ENCODE data around the gene ZNF396. TPM values are rescaled to one million over a fixed set of nuclear protein-coding genes. Genes with fewer than 3 reads are reported as not detected.

ZNF396 gene
- total RNA-seq, 1 experiment from 2014 or later = 1.0 TPM

DNA sequence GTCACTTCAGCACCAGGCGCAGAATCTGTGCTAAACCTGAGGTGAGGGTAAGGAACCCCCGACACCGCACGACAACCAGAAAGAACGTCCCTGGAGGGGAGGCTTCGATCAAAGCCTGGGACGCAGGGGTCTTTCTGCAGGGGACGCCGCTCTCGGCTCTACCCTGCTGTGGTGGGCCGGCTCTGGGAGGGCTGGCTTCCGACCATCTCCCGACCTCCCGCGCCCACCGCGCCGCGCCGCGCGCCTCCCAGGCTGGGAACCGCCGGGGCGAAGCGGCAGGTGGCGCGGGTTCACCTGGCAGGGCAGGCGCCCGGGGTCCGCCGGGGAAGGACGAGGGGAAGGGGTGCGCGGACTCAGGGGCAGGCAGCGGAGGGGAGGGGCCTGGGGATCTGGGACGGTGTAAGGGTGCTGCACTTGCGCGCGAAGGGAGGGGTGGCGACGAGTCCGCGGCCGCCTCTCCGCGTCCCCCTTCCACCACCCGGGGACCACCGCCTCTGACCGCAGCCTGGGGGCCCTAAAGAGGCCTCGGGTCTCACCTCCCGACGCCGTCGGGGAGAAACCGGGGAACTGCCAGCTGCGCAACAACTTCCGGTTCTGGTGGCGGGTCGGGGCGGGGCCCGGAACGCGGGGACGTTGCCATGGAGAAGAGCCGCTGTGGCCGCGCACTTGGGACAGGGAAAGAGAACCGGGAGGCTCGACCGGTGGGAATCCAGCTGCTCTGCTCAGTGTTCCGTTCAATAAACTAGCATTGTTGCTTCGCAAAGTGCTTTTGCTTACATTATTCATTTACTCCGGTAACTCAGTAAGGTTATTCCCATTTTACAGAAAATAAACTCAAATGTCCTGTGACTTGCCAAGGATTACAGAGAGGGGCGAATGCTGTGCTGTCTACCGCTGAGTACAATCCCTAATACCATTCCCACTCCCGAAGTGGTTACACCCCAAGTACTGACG lies at the start of gene ZNF396 (continued):
- no peak; the same call in 1 of the 2 replicates for TF ChIP-seq FOXP1 (CRISPR knock-in tag; IDR thresholded peaks at IDR 0.05; ENCODE audit: borderline replicate concordance)
- TF ChIP-seq, protein P1, sequence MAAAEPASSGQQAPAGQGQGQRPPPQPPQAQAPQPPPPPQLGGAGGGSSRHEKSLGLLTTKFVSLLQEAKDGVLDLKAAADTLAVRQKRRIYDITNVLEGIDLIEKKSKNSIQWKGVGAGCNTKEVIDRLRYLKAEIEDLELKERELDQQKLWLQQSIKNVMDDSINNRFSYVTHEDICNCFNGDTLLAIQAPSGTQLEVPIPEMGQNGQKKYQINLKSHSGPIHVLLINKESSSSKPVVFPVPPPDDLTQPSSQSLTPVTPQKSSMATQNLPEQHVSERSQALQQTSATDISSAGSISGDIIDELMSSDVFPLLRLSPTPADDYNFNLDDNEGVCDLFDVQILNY (CRISPR knock-in tag; IDR thresholded peaks at IDR 0.05) = peak; percentile 55; the same call in 1 of the 2 replicates
- TF ChIP-seq MYBL2 (CRISPR knock-in tag; IDR thresholded peaks at IDR 0.05) = peak; percentile 20; the same call in 1 of the 2 replicates
- TF ChIP-seq ZNF416 (CRISPR knock-in tag; IDR thresholded peaks at IDR 0.05) = no peak
- no peak for TF ChIP-seq FOXK1 (CRISPR knock-in tag; IDR thresholded peaks at IDR 0.05)
- TF ChIP-seq, protein P2, sequence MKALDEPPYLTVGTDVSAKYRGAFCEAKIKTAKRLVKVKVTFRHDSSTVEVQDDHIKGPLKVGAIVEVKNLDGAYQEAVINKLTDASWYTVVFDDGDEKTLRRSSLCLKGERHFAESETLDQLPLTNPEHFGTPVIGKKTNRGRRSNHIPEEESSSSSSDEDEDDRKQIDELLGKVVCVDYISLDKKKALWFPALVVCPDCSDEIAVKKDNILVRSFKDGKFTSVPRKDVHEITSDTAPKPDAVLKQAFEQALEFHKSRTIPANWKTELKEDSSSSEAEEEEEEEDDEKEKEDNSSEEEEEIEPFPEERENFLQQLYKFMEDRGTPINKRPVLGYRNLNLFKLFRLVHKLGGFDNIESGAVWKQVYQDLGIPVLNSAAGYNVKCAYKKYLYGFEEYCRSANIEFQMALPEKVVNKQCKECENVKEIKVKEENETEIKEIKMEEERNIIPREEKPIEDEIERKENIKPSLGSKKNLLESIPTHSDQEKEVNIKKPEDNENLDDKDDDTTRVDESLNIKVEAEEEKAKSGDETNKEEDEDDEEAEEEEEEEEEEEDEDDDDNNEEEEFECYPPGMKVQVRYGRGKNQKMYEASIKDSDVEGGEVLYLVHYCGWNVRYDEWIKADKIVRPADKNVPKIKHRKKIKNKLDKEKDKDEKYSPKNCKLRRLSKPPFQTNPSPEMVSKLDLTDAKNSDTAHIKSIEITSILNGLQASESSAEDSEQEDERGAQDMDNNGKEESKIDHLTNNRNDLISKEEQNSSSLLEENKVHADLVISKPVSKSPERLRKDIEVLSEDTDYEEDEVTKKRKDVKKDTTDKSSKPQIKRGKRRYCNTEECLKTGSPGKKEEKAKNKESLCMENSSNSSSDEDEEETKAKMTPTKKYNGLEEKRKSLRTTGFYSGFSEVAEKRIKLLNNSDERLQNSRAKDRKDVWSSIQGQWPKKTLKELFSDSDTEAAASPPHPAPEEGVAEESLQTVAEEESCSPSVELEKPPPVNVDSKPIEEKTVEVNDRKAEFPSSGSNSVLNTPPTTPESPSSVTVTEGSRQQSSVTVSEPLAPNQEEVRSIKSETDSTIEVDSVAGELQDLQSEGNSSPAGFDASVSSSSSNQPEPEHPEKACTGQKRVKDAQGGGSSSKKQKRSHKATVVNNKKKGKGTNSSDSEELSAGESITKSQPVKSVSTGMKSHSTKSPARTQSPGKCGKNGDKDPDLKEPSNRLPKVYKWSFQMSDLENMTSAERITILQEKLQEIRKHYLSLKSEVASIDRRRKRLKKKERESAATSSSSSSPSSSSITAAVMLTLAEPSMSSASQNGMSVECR (CRISPR knock-in tag; IDR thresholded peaks at IDR 0.05; ENCODE audit: borderline replicate concordance) = peak; percentile 62; the same call in 1 of the 2 replicates
- no peak for TF ChIP-seq TCF7 (CRISPR knock-in tag; IDR thresholded peaks at IDR 0.05; ENCODE audit: low read depth)
- TF ChIP-seq SP1 (CRISPR knock-in tag; conservative IDR thresholded peaks at IDR 0.05) = no peak
- TF ChIP-seq GTF2I (CRISPR knock-in tag; conservative IDR thresholded peaks at IDR 0.05) = no peak
- TF ChIP-seq ZNF219 (CRISPR knock-in tag; IDR thresholded peaks at IDR 0.05; ENCODE audit: borderline replicate concordance) = peak; percentile 76; the same call in 1 of the 2 replicates
- no peak for TF ChIP-seq NFATC4 (CRISPR knock-in tag; IDR thresholded peaks at IDR 0.05)
- no peak for TF ChIP-seq TP53 (CRISPR knock-in tag; IDR thresholded peaks at IDR 0.05)
- no peak for TF ChIP-seq ELF4 (CRISPR knock-in tag; IDR thresholded peaks at IDR 0.05; ENCODE audit: low read depth)
- TF ChIP-seq, protein P3, sequence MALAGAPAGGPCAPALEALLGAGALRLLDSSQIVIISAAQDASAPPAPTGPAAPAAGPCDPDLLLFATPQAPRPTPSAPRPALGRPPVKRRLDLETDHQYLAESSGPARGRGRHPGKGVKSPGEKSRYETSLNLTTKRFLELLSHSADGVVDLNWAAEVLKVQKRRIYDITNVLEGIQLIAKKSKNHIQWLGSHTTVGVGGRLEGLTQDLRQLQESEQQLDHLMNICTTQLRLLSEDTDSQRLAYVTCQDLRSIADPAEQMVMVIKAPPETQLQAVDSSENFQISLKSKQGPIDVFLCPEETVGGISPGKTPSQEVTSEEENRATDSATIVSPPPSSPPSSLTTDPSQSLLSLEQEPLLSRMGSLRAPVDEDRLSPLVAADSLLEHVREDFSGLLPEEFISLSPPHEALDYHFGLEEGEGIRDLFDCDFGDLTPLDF (CRISPR knock-in tag; IDR thresholded peaks at IDR 0.05) = no peak
- TF ChIP-seq JAZF1 (CRISPR knock-in tag; IDR thresholded peaks at IDR 0.05) = no peak
- TF ChIP-seq SMAD4 (CRISPR knock-in tag; IDR thresholded peaks at IDR 0.05) = 0 out of 2 replicates have a peak, but pooled peaks have one; percentile 29
- TF ChIP-seq, protein P4, sequence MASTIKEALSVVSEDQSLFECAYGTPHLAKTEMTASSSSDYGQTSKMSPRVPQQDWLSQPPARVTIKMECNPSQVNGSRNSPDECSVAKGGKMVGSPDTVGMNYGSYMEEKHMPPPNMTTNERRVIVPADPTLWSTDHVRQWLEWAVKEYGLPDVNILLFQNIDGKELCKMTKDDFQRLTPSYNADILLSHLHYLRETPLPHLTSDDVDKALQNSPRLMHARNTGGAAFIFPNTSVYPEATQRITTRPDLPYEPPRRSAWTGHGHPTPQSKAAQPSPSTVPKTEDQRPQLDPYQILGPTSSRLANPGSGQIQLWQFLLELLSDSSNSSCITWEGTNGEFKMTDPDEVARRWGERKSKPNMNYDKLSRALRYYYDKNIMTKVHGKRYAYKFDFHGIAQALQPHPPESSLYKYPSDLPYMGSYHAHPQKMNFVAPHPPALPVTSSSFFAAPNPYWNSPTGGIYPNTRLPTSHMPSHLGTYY (CRISPR knock-in tag; IDR thresholded peaks at IDR 0.05) = no peak
- TF ChIP-seq, protein P5, sequence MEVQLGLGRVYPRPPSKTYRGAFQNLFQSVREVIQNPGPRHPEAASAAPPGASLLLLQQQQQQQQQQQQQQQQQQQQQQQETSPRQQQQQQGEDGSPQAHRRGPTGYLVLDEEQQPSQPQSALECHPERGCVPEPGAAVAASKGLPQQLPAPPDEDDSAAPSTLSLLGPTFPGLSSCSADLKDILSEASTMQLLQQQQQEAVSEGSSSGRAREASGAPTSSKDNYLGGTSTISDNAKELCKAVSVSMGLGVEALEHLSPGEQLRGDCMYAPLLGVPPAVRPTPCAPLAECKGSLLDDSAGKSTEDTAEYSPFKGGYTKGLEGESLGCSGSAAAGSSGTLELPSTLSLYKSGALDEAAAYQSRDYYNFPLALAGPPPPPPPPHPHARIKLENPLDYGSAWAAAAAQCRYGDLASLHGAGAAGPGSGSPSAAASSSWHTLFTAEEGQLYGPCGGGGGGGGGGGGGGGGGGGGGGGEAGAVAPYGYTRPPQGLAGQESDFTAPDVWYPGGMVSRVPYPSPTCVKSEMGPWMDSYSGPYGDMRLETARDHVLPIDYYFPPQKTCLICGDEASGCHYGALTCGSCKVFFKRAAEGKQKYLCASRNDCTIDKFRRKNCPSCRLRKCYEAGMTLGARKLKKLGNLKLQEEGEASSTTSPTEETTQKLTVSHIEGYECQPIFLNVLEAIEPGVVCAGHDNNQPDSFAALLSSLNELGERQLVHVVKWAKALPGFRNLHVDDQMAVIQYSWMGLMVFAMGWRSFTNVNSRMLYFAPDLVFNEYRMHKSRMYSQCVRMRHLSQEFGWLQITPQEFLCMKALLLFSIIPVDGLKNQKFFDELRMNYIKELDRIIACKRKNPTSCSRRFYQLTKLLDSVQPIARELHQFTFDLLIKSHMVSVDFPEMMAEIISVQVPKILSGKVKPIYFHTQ (CRISPR knock-in tag; IDR thresholded peaks at IDR 0.05) = no peak
- no peak for TF ChIP-seq CREM (CRISPR knock-in tag; IDR thresholded peaks at IDR 0.05)
- TF ChIP-seq, protein P6, sequence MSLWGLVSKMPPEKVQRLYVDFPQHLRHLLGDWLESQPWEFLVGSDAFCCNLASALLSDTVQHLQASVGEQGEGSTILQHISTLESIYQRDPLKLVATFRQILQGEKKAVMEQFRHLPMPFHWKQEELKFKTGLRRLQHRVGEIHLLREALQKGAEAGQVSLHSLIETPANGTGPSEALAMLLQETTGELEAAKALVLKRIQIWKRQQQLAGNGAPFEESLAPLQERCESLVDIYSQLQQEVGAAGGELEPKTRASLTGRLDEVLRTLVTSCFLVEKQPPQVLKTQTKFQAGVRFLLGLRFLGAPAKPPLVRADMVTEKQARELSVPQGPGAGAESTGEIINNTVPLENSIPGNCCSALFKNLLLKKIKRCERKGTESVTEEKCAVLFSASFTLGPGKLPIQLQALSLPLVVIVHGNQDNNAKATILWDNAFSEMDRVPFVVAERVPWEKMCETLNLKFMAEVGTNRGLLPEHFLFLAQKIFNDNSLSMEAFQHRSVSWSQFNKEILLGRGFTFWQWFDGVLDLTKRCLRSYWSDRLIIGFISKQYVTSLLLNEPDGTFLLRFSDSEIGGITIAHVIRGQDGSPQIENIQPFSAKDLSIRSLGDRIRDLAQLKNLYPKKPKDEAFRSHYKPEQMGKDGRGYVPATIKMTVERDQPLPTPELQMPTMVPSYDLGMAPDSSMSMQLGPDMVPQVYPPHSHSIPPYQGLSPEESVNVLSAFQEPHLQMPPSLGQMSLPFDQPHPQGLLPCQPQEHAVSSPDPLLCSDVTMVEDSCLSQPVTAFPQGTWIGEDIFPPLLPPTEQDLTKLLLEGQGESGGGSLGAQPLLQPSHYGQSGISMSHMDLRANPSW (CRISPR knock-in tag; conservative IDR thresholded peaks at IDR 0.05; ENCODE audit: low read depth) = no peak
- TF ChIP-seq ZNF317 (CRISPR knock-in tag; IDR thresholded peaks at IDR 0.05; ENCODE audit: borderline replicate concordance, low read depth) = no peak; the same call in 1 of the 2 replicates
- TF ChIP-seq, protein P7, sequence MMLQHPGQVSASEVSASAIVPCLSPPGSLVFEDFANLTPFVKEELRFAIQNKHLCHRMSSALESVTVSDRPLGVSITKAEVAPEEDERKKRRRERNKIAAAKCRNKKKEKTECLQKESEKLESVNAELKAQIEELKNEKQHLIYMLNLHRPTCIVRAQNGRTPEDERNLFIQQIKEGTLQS (CRISPR knock-in tag; conservative IDR thresholded peaks at IDR 0.05) = no peak
